ENCODE measurements around the gene CRYGN.

The CRYGN gene

DNA sequence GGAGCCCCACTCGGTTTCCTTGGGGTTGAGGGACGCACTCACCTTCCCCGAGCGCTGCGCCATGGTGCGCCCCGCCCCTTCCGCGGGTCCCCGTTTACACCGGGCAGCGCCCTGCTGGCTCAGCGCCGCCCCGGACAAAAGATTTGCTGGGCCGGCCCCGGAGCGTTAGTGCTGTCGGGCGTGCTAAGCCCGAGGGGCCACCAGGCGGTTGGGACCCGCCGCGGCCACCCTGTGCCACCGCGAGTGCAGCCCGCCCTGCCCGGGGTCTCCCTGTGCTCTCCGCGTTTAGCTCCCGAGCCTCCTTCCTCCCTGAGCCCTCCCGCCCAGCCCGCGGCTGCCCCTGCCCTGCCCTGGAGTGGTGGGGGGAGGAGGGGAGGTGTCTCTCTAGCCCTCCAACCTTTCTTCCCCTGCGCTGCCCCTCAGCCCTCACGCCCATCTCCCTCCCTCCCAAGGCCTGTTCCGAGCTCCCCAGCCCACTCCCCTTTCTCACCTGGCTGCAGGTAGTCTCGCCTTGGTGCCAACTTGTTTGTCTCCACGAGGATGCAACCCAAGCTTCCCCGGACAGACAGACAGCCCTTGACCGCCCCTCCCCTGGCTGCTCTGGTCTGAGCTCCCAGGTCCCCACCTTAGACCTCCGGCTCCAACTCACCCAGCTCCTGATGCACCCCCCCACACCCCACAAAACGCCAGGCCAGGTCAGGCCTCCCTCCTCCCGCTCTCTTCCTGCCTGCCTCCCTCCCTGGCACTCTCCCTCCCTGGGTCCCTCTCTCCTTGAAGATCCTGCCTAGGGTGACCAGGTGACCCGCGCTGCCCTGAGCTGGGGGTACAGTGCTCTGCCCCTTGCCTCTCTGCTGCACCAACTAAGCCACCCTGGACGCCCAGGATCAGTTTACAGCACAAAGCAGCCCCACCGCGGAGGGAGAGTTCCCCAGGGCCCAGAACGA lies at the start of gene CRYGN:
Gene CRYGN (minus strand): TSS at position 287 of the 944 bp plus-strand sequence. CDS start 224 bp downstream, at position 63.
- DNase-seq = no peak

DNA sequence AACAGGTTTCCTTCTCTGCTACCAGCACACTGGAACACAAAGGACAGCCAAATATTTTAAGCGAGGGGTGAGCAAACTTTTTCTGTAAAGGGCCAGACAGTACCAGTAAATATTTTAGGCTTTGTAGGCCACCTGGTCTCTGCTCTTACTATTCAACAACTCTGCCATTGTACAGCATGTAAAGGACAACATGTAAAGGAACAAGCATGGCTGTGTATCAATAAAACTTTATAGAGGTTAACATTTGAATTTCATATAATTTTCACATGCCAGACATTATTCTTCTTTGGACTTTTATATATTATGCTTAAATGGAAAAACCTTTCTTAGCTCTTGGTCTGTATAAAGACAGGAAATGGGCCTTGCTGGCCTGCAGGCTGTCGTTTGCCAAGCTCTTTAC lies 49.6 kb upstream of the CRYGN start:
- no peak for DNase-seq

GRCh38 chr7:151488096-151488495 lies 48.2 kb upstream of the CRYGN start:
- DNase-seq = no peak

DNA sequence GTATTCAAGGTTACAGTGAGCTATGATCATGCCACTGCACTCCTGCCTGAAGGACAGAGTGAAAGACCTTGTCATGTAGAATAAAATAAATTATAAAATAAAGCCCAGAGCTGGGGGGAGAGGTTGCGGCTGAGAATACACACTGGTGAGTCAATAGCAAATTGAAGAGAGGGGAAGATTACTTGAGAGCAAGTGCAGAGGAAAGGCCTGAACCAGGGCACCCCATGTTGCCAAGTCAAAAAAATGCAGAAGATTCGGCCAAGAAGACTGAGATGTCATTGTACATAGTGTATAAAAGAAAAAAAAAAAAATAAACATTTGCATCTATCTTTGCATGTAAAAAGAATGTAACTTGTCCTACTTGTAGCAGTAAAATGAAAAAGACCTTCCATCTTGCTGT lies 47.3 kb upstream of the CRYGN start:
- no peak for DNase-seq

DNA sequence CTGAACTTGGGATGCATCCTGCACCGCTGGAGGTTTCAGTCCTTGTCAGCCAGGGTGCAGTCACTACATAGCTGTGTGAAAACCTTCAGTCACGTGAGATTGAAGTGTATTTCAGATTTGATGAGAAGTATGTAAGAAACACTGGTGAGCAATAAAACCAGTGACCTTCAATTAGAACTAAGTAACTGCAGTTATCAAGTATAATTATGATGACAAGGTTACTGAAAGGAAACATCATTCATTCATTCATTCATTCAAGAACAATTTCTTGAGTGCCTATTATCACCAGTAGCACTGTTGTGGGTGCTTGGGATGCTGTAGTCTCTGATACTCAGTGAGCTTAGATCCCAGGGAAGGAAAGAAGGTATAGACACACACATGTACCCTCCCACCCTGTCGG lies 46.1 kb upstream of the CRYGN start:
- DNase-seq = no peak

DNA sequence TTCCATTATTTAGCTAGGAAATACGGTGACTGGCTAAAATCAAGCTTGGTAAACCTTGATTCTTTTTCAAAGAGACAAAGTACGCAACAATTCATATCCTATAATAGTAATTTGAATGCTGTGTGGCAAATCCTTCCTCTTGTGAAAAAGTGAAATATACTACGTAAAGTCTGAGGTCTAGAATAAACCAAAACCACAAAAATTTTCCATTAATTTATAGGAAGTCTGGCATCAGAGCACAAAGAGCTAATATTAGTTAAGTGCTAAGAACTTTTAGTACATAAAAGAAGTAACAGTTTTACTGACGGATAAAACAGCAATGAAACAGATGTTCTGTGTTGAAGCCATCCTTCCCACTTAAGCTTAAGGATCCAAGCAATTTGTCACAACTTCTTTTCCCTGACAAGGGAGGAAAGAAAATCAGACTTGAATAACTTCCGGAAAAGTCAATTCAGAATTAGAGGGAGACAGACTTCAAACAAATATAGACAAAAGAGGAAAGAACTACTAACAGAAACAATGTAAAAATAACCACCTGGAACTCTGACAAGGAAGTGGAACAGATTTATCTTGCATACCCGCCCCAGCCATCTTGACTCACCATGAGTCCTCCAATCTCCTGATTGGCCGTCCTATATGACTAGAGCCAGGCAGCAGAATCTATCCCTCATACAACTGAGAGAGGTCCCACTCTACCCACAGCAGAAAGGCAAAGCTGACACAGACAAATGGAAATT lies 45.2 kb upstream of the CRYGN start:
- no peak for DNase-seq

GRCh38 chr7:151483711-151483983 lies 43.7 kb upstream of the CRYGN start:
- DNase-seq = no peak

DNA sequence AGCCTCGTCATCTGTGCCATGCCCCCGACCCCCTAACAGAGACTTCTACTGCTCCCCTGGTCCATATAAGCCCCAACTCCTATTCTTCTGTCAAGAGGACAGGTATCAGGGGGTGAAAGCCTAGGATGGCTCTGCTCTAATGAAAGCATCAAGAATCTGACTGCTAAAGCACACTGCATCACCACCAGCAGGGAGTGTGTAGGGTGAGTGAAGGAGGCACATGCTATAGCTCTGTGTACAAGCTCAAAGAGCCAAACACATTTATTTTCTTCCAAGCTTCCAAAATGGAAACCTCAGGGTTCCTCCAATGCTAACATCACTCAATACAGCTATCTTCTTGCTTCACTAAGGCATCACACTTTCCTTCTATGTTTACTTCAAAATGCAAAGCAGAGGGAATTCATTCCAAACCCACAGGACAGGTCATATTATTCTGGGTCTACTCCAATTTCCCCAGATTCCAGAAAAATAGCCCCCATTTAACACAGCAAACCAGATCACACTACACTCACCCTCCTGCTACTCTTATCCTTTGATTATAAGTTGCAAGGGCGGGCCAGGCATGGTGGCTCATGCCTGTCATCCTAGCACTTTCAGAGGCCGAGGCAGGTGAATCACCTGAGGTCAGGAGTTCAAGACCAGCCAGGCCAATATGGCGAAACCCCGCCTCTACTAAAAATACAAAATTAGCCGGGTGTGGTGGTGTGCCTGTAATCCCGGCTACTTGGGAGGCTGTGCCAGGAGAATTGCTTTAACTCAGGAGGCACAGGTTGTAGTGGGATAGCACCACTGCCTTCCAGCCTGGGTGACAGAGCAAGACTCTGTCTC lies 43.2 kb upstream of the CRYGN start:
- DNase-seq = no peak

GRCh38 chr7:151481650-151482505 lies 41.9 kb upstream of the CRYGN start:
- no peak for DNase-seq

- DNase-seq = no peak
These were observed 37.9 kb upstream of the CRYGN start for GRCh38 chr7:151477867-151478266.

DNA sequence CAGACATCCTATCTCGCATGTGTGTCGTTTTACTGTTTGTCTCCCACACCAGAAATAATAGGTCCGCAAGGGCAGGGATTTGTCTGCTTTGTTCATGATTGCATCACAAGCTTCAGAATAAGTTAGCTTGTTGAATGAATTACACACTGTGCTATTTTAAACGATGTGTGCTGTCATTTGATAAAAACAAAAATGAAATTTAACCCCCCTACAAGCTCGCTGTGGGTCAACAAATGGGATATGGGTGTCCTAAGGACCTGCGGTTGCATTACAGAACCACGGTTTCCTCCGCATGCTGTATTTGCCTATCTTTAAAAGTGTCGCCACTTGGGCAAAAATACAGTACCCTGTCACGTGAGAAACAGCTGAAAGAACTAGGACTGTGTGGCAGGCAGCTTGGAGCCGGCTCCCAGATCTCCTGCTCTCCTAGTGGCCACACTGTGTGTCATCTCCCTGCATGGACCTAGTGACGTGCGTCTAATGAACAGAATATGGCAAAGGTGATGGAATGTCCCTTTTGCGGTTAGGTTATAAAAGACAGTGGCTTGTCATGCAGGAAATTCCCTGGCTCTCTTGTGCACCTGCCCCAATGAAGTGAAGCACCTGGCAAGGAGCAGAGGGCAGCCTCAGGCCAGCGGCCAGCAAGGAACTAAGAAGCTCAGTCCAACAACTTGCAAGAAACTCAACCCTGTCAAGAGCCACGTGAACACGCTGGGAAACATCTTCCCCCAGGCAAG lies 32.9 kb upstream of the CRYGN start:
- DNase-seq = no peak

DNA sequence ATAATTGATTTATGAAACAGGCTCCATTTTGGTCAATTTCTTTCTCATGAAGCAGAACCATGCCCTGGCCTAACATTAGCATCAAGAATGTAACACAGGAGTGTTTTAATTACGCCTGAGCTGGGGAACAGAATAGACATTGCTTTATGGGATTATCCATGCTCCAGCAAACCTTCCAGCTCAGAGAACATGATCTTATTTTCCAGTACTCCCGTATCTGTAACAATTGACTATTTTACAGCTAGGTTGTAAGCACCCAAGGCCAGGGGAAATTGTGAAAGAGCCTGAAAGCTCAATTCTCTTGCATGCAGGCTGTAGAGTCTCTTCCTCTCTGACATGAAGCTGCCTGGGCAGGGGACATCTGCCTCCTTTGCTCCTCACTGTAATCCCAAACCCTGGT lies 30.8 kb upstream of the CRYGN start:
- no peak for DNase-seq

DNA sequence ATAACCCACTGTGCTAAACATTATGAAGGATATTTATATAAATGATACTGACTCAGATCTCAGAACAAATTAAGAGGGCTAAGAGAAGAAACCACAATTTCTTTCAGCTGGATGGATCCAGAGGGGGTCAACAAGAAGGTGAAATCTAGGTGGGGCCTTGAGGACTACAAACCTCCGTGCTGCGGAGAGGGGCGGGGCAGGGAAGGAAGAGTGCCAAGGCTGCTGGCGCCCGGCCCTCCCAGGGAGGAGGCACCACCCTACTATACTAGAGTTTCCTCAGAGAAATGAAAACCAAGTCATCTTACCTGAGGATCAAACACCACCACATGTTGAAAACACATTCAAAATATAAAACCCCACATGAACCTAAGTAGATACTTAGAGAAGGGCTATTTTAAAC lies 29.3 kb upstream of the CRYGN start:
- DNase-seq = no peak

DNA sequence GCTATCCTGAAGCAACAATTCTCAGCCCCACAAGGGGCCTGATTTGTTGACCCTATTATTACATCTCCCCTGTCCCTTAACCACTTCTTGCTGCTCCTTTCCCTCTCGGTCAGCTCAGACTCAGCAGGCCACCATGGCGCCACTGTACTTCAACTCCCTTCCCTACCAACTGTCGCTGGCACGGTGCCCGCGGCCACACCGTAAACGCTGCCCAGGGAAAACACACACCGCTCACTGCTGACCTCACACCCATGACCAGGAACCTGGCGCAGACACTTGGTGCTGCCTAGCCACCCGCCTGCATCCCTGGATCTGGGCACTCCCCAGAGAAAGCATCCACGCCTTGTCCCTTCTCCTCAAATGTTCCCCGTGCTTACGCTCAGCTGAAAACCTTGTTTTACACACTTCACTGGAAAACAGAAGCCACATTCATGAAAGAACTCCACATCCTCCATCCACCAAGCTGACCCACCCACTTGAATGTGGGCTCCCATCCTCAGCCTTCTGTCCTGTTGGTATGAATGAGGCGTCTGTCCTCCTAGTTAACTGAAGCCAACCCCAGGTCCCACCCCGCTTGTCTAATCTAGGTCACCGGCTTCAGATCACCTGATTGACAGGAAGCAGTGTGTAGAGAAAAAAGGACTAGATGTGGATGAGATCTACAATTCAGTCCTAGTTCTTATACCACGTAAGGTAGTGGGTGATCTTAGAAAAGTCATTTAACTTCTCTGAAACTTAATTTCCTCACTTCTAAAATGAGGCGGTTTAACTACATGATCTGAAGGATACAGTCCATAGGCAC lies 28.5 kb upstream of the CRYGN start:
- DNase-seq = no peak

DNA sequence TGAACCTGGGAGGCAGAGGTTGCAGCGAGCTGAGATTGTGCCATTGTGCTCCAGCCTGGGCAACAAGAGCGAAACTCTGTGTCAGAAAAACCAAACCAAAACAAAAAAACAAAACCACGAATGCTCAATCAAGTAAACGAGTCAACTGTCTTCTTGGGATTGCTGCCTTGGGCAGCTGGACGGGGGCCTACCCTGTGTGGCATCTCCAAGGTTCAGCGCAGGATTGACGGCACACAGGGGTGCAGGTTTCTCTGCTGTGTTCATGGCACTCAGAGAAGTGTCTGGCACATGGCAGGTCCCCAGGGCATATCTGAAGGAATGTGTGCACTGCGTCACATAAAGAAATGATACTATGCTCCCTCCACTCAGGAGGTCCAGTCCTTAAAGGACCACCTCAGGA lies 25.2 kb upstream of the CRYGN start:
- DNase-seq = no peak

- DNase-seq = no peak
These were observed 22.4 kb upstream of the CRYGN start for GRCh38 chr7:151462306-151462779.

GRCh38 chr7:151461942-151462230 lies 21.9 kb upstream of the CRYGN start:
- DNase-seq = no peak

DNA sequence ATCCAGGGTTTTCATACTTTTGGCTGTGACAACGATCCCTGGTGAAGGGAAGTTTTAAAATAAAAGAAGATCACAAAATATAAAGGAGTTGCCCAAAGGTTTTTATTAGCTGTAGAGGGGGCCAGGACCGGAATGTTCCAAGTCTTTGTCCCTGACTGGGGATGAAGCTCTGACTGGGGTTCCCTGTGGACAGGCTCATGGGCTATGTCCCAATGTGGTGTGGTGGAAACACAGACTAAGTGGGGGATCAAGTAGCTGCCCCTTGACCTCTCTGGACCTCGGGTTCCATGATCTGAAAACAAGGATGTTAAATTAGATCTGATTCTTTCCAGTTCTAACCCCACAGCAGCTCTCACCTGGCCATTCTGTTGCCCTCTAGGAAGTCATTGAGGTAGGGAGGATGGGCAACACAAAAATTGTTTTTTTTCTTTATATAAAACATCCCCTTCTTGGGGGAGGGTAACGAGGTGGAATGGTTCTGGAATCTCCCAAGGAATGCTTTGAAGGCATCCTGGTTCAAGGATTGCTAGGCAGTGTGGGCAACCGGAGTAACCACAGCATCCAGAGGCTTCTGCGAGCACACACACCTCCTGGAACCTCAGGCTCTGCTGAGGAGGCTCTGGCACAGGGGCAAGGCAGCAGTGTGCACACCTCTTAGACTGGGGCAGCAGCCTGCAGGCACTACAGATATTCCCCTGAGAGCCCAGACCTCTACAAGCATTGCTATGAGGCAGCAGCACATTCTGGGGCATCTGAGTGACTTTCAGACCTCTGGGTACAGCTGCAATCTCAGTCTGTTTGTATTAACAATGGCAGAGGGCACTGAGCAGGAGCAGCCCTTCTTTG lies 21.4 kb upstream of the CRYGN start:
- DNase-seq = no peak

GRCh38 chr7:151460474-151460855 lies 20.5 kb upstream of the CRYGN start:
- DNase-seq = no peak
